Liver (tissue), 9 donors: Measurements from ENCODE around the gene FAM117A. TPM values are rescaled to one million over a fixed set of nuclear protein-coding genes. Genes with fewer than 3 reads are reported as not detected.

Experiments
- DNase-seq: peaks from one replicate; pipeline ENCODE4 v3.0.0-alpha.2; 2017; ENCODE audit warnings: low spot score
- H3K27ac ChIP-seq, 2 donors: one replicate each; pipeline ENCODE4 v1.7.0; 2013; ENCODE audit warnings: inconsistent platforms in 2 of 2, low read length in 2 of 2, control low read depth in 1 of 2, low read depth in 1 of 2, mild to moderate bottlenecking in 1 of 2
- H3K27me3 ChIP-seq, 4 donors: one replicate each; pipeline versions ENCODE4 v1.6.1 to v1.7.0; 2013; ENCODE audit warnings: low read length in 3 of 4, inconsistent platforms in 1 of 4, mild to moderate bottlenecking in 1 of 4, moderate library complexity in 1 of 4; ENCODE audit not compliant: control insufficient read depth in 4 of 4, insufficient read depth in 4 of 4
- H3K36me3 ChIP-seq, 4 donors: one replicate each; pipeline versions ENCODE4 v1.6.1 to v1.7.0; 2013; ENCODE audit warnings: low read length in 3 of 4, mild to moderate bottlenecking in 3 of 4, low read depth in 1 of 4, moderate library complexity in 1 of 4; ENCODE audit not compliant: control insufficient read depth in 4 of 4, insufficient read depth in 3 of 4
- H3K4me1 ChIP-seq, 4 donors: one replicate each; pipeline versions ENCODE4 v1.6.1 to v1.7.0; 2013; ENCODE audit warnings: low read length in 3 of 4, mild to moderate bottlenecking in 3 of 4, moderate library complexity in 1 of 4; ENCODE audit not compliant: control insufficient read depth in 4 of 4, insufficient read depth in 4 of 4
- H3K4me3 ChIP-seq, 3 donors: one replicate each; pipeline versions ENCODE4 v1.6.1 to v1.7.0; 2013; ENCODE audit warnings: low read length in 3 of 3, control low read depth in 1 of 3, low read depth in 1 of 3, mild to moderate bottlenecking in 1 of 3
- H3K9ac ChIP-seq, 2 donors: one replicate each; pipeline ENCODE4 v1.7.0; 2013; ENCODE audit warnings: low read length in 2 of 2, mild to moderate bottlenecking in 2 of 2, moderate library complexity in 2 of 2, control low read depth in 1 of 2, low read depth in 1 of 2
- H3K9me3 ChIP-seq, 4 donors: one replicate each; pipeline versions ENCODE4 v1.6.1 to v1.7.0; 2013; ENCODE audit warnings: low read length in 3 of 4; ENCODE audit not compliant: control insufficient read depth in 4 of 4
- CTCF ChIP-seq: fragments of 150-350 bp; IDR thresholded peaks from 2 replicates; pipeline ENCODE4 v1.5.1; 2017; ENCODE audit warnings: improper control_type of control experiment, low read depth, low read length; ENCODE audit not compliant: missing input control
- EGR1 ChIP-seq, 2 donors: IDR thresholded peaks; 2 replicates each; pipeline ENCODE4 v1.6.1; 2016 to 2018; ENCODE audit warnings: antibody characterized with exemption in 2 of 2, low read depth in 2 of 2
- FOXA1 ChIP-seq: IDR thresholded peaks from 2 replicates; pipeline ENCODE4 v1.6.1; 2016; ENCODE audit warnings: antibody characterized with exemption
- HNF4A ChIP-seq, 2 donors: conservative IDR thresholded peaks; 2 replicates each; pipeline ENCODE4 v1.6.1; 2016; ENCODE audit warnings: antibody characterized with exemption in 2 of 2, mild to moderate bottlenecking in 2 of 2
- HNF4G ChIP-seq: IDR thresholded peaks from 2 replicates; pipeline ENCODE4 v1.6.1; 2016; ENCODE audit warnings: antibody characterized with exemption
- JUND ChIP-seq, 2 donors: IDR thresholded peaks; 2 replicates each; pipeline ENCODE4 v1.6.1; 2016; ENCODE audit warnings: antibody characterized with exemption in 2 of 2
- NR2F2 ChIP-seq: IDR thresholded peaks from 2 replicates; pipeline ENCODE4 v1.6.1; 2016; ENCODE audit warnings: antibody characterized with exemption
- RAD21 ChIP-seq, 2 donors: IDR thresholded peaks; 2 replicates each; pipeline ENCODE4 v1.6.1; 2016; ENCODE audit warnings: antibody characterized with exemption in 2 of 2, mild to moderate bottlenecking in 2 of 2
- RXRA ChIP-seq, 2 donors: IDR thresholded peaks; 2 replicates each; pipeline ENCODE4 v1.6.1; 2017 to 2018; ENCODE audit warnings: antibody characterized with exemption in 2 of 2, mild to moderate bottlenecking in 1 of 2
- SP1 ChIP-seq: IDR thresholded peaks from 2 replicates; pipeline ENCODE4 v1.6.1; 2018; ENCODE audit warnings: antibody characterized with exemption, mild to moderate bottlenecking
- TAF1 ChIP-seq: conservative IDR thresholded peaks from 2 replicates; pipeline ENCODE4 v1.6.1; 2016; ENCODE audit warnings: antibody characterized with exemption, mild to moderate bottlenecking
- WGBS: extraction: QIAGEN DNeasy Blood & Tissue Kit; methylation state at CpG from one replicate; pipeline ENCODE4 v1.1.7; 2013; 5-methylcytosine and 5-hydroxymethylcytosine counted together
- polyA plus RNA-seq, 2 donors: library from polyadenylated mRNA; stranded (reverse) in 1 of 2; unstranded in 1 of 2; fragments of 200-250 nt in 1 of 2; fragments of >200 nt in 1 of 2; fragmentation: Nextera tagmentation in 1 of 2; extraction: Ambion mirVana in 1 of 2; gene quantifications; one replicate each; pipeline versions ENCODE4 v1.2.1 to v1.2.3, GENCODE V29; 2013 to 2015
- total RNA-seq, 2 donors: library from RNA; depleted of rRNA; stranded (reverse); fragments of >200 nt; gene quantifications; one replicate each; pipeline ENCODE4 v1.2.3, GENCODE V29; 2014
- TF ChIP-seq, protein P1 (sequence below): IDR thresholded peaks from 2 replicates; pipeline ENCODE4 v1.6.1; 2016; ENCODE audit warnings: antibody characterized with exemption, mild to moderate bottlenecking
- TF ChIP-seq, protein P2 (sequence below): IDR thresholded peaks from 2 replicates; pipeline ENCODE4 v1.6.1; 2016; ENCODE audit warnings: antibody characterized with exemption
- donor health status: healthy.
- donor health status: healthy.
- donor health status: healthy.
- donor health status: healthy.
- donor health status: healthy.

The FAM117A gene
- total and polyA plus RNA-seq, 4 donors = 4.5 to 39.3 (median 5.5) TPM

GRCh38 chr17:49745175-49746139 lies 18.5 kb downstream of the FAM117A start:
- peak overlapping the region; percentile 42 to 64 for H3K27ac ChIP-seq
- WGBS = 46% methylated on average over 1 of the region's 1 CpG
- DNase-seq = no peak
- peak; percentile 23 to 58 for TF ChIP-seq HNF4A (conservative IDR thresholded peaks at IDR 0.05)
- peak; percentile 53 for TF ChIP-seq SP1
- peak in 1 of 2 donors; percentile 13 for TF ChIP-seq JUND (IDR thresholded peaks at IDR 0.05)
- TF ChIP-seq FOXA1 = no peak
- TF ChIP-seq, protein P1, sequence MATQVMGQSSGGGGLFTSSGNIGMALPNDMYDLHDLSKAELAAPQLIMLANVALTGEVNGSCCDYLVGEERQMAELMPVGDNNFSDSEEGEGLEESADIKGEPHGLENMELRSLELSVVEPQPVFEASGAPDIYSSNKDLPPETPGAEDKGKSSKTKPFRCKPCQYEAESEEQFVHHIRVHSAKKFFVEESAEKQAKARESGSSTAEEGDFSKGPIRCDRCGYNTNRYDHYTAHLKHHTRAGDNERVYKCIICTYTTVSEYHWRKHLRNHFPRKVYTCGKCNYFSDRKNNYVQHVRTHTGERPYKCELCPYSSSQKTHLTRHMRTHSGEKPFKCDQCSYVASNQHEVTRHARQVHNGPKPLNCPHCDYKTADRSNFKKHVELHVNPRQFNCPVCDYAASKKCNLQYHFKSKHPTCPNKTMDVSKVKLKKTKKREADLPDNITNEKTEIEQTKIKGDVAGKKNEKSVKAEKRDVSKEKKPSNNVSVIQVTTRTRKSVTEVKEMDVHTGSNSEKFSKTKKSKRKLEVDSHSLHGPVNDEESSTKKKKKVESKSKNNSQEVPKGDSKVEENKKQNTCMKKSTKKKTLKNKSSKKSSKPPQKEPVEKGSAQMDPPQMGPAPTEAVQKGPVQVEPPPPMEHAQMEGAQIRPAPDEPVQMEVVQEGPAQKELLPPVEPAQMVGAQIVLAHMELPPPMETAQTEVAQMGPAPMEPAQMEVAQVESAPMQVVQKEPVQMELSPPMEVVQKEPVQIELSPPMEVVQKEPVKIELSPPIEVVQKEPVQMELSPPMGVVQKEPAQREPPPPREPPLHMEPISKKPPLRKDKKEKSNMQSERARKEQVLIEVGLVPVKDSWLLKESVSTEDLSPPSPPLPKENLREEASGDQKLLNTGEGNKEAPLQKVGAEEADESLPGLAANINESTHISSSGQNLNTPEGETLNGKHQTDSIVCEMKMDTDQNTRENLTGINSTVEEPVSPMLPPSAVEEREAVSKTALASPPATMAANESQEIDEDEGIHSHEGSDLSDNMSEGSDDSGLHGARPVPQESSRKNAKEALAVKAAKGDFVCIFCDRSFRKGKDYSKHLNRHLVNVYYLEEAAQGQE = no peak
- TF ChIP-seq EGR1 (IDR thresholded peaks at IDR 0.05; ENCODE audit: low read depth in 2 of 2) = no peak
- TF ChIP-seq RAD21 (IDR thresholded peaks at IDR 0.05) = no peak
- TF ChIP-seq CTCF = no peak
- TF ChIP-seq RXRA (IDR thresholded peaks at IDR 0.05) = peak; percentile 56 to 77
- TF ChIP-seq, protein P2, sequence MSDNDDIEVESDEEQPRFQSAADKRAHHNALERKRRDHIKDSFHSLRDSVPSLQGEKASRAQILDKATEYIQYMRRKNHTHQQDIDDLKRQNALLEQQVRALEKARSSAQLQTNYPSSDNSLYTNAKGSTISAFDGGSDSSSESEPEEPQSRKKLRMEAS = no peak
- TF ChIP-seq TAF1 = no peak
- no peak overlapping the region for H3K4me3 ChIP-seq
- no peaks in the 10 kb centered on the region for H3K36me3 ChIP-seq
- H3K9ac ChIP-seq = peak overlapping the region in 1 of 2 donors; percentile 9
- no peaks in the 10 kb centered on the region for H3K27me3 ChIP-seq
- peaks cover 6 to 30% (median 23%) of the 10 kb centered on the region in 4 donors for H3K4me1 ChIP-seq
- H3K9me3 ChIP-seq = no peaks in the 10 kb centered on the region

- Histone ChIP-seq H3K9me3 (no peaks in the 10 kb centered on the region), H3K4me3 (no peak overlapping the region), H3K27me3 (no peaks in the 10 kb centered on the region), H3K27ac (no peak overlapping the region), H3K36me3 (no peaks in the 10 kb centered on the region), H3K4me1 (peaks cover 4 to 28% (median 17%) of the 10 kb centered on the region in 4 donors), H3K9ac (no peak overlapping the region)
- WGBS = 66% methylated on average over 1 of the region's 1 CpG
- DNase-seq = no peak
- TF ChIP-seq SP1 (peak; percentile 24), NR2F2 (peak; percentile 88), HNF4G (no peak)
Measured at GRCh38 chr17:49742166-49742638, 21.7 kb downstream of the FAM117A start.
